NAMALWA (cell line): Measurements from ENCODE around the gene AREL1.
A peak's percentile ranks its signal among the peaks of the same experiment; 100 is the strongest.

Experiments
- DNase-seq: peaks from one replicate; pipeline ENCODE4 v3.0.0-alpha.2; 2015; ENCODE audit warnings: low spot score

AREL1 gene

DNA sequence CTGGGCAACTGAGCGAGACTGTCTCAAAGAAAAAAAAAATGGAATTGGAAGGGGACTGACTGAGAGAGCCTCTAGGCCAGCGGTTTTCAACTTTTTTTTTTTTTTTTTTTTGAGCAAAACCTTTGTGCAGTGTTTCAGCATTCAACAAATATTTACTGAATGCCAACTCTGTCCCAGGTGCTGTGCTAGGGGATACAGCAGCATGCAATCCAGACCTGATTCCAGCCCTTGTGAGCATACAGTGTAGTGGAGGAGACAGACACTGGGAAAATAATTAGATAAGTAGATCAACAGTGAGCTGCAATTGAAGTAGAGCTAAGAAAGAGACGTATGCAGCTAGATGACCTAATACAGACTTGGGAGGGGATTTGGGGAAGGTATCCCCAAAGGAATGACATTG, 77.0 kb downstream of the AREL1 start:
- DNase-seq = no peak

DNA sequence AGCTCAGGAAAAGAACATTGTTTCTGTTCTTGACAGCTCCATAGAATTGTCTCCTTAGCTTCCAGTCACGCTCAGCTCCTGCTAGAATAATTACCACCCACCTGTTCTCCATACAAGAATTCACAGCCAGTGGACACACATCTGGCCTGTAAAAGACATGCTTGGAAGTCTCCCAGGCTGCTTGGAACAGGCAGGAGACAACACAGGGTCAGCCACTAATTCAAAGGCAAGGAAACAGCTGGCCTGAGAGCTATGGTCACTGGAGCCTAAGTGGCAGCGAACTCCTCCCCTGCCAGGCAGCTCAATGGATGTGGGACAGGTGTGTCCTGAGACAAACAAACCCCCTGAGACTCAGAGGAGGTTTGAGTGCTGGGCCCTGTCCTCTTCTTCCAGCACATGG, 77.9 kb downstream of the AREL1 start:
- no peak for DNase-seq

DNA sequence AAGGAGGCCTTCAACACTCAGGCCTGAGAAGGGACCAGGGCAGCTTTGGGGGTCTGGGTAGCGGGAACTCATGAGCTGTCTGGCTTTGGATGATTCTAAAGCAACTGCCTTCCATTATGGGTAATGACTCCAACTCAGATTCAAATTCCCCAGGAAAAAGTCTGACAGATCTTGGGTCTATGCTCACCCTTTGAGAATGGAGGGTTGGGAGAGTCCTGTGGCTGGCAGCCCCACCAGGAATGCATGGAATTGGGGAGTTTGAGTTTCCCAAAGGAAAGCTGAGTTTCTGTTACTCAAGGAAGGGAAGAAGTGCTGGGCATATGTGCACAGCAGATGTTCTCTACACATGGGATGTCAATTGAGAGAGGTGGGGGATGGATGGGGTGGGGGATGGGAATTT, 78.4 kb downstream of the AREL1 start:
- no peak for DNase-seq

DNA sequence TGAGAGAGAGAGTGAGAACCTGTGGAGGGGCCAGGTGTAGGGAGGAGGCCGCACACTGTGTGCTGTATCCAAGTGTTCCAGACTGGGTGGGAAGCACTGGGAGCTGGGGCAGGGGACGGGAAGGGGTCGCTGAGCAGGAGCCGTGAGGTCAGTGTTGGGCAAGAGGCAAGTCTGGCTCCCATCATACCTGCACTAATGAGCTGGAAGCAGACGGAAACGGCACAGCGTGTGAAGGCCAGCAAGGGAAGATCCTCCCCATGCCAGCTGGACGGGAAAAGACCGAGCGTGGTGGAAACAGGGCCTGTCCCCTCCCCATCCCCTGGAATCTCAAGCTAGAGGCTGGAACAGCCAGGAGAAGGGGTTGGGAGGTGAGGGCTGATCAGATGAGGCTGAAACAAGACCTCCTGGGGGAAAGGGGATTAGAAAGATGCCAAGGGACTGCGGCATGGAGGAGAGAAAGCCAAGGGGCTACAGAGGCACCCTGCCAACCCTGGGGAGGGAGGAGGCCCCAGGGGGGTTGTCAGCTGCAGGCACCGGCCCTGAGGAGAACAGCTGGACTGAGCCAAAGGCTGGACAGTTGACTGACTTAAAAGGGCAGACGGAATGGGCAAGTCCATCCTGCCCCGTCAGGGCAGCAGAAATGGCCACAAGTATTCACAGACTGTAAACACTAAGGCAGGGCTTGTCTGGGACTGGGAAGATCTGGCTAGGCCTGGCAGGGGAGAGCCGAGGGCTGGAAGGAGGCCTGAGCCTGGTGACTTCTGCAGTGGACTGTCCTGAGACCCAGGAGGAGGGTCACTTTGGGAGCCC, 81.8 kb downstream of the AREL1 start:
- no peak for DNase-seq

DNA sequence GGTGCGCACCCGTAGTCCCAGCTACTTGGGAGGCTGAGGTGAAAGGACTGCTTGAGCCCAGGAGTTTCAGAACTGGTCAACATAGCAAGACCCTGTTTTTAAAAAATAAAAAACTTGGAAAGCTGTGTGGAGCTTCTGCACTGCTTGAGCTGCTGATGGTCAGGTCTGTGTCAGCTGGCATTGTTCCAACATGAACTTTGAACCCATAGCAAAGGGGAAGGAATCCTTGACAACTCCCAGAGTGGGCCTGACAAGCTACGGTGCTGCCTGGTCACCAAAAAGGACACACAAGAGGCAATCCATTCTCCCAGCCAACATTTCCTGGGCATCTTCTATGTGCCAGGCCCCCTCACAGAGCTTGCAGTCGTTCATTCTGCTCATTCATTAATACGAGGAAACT, 84.5 kb downstream of the AREL1 start:
- DNase-seq = no peak

DNA sequence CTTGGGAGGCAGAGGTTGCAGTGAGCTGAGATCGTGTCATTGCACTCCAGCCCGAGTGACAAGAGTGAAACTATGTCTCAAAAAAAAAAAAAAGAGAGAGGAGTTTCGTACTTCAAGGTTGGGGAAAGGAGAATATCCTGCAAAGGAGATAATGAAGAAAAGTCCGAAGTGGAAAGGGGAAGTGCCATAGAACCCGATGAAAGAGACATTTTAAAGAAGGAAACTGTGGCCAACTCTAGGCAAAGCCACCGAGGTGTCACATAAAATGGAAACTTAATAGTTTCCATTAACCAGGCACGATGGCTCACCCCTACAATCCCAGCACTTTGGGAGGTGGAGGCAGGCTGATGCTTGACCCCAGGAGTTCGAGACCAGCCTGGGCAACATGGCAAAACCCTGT, 85.8 kb downstream of the AREL1 start:
- DNase-seq = no peak

DNA sequence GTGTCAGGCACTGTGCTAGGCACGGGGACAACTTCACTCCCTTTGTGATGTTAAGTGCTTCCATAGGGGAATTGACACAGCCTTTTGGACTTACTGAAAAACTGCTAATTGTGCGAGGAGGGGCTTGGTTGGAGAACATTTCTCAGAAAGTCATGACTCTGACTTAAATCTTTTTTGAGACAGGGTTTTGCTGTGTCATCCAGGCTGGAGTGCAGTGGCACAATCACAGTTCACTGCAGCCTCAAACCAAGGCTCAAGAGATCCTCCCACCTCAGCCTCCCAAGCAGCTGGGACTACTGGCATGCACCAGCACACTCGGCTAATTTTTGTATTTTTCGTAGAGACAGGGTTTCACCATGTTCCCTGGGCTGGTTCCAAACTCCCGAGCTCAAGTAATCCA, 90.6 kb downstream of the AREL1 start:
- DNase-seq = no peak

DNA sequence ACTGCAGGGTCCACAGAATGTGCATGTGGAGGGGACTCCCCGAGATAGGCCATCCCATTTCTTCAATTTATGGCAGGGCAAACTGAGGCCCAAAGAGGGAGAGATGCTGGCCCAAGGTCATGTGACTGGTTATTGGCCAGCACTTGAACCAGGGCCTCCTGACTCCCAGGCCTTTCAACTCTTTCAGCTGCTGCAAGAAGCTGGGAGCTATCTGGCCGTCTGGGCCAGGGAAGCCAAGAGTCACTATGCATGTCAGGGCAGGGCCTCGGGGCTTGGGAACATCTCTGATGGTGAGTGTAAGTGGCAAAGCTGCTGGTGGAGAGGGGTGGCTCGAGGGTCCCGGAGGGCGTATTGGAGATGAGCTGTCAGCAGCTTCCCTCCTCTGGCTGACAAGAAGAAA, 91.3 kb downstream of the AREL1 start:
- no peak for DNase-seq

DNA sequence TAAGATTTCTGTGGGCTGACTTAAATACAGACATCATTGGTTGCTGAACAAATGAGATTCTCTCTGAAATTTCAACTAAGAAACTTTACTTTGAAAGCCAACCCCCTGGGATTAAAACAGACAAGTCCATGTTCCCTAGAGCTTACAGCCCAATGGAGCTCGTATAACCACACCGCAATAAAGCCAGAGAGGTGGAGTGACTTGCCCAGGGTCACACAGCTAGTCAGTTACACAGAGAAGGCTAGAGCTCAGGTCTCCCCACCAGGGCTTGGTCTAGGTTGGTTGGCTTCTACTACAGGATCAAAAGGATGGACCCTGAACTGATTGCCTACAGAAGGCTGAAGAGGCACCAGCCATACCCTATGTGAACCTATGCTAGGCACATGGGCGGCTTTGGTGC, 92.0 kb downstream of the AREL1 start:
- no peak for DNase-seq

DNA sequence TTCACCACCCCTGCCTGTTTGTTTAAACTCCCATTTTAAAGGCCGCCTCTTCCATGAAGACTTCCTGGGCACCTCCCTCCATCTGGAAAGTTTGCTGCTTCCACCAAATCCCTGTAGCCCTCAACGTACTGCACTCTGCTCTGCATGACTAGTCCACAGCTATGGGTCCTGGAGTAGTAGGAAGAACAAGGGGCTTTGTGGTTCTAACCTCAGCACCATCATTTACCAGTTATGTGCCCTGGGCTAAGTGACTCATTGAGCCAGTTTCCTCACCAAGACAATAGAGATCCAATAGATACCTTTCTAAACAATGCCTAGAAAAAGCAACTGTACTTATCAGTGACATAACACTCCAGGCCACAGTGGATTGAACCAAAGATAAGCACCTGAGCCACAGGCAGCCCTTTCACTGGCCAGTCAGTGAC, 92.4 kb downstream of the AREL1 start:
- DNase-seq = no peak

DNA sequence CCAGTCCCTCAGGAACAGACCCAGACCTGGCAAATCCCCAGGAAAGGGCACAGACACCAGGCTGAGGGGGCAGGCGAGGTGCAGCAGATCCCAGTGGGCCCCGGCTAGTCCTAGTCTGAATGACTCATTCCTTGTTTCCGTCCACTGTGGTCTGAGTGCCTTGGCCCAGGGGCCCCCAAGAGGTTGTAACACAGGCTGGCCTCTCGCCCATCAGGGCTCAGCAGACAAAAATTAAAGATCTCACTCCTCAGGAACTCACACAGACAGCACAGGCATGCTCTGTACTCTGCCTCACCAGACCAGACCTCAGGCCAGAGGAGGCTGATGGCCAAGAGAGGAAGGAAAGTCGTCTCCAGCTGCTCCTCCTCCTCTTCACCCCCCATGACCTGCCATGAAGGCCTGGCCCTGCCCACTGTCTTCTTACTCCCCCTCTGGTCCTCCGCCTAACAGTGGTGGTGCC, 93.2 kb downstream of the AREL1 start:
- no peak for DNase-seq

DNA sequence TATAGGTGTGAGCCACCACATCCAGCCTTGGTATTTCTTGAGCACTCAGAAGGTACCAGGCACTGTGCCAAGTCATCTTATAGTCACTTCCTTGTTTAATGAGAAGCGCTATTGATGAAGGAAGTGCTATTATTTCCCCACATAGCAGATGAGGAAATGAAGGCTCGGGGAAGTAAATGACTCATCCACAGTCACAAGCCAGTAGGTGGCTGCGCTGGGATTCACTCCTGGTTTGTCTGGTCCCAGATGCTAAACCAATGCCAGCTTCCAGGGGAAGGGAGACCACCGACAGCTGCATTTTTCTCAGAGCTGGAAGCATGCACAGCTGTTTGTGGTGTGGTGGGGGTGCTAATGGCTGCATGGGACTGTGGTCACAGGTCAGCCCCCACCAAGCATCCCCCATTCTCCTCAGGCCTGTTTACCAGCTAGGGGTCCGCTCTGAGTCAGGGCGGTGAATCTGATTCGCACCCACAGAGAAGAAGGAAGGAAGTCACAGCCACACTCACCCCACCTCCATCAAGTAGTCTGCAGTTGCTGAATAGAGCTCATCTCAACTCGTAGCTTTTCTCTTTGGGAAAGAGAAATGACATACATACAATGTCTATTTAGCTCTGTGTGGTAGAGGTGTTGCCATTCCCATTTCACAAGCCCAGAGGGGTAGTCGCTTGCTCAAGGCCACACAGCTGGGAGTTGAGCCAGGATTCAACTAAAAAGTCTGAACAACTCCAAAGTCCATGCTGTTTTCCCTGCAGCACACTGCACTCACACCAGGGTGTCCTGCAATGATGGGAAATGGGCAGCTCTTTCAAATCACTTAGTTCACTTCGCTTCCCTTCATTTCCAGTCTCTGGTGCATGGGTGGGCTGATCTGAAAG, 94.6 kb downstream of the AREL1 start:
- peak; percentile 54 for DNase-seq

DNA sequence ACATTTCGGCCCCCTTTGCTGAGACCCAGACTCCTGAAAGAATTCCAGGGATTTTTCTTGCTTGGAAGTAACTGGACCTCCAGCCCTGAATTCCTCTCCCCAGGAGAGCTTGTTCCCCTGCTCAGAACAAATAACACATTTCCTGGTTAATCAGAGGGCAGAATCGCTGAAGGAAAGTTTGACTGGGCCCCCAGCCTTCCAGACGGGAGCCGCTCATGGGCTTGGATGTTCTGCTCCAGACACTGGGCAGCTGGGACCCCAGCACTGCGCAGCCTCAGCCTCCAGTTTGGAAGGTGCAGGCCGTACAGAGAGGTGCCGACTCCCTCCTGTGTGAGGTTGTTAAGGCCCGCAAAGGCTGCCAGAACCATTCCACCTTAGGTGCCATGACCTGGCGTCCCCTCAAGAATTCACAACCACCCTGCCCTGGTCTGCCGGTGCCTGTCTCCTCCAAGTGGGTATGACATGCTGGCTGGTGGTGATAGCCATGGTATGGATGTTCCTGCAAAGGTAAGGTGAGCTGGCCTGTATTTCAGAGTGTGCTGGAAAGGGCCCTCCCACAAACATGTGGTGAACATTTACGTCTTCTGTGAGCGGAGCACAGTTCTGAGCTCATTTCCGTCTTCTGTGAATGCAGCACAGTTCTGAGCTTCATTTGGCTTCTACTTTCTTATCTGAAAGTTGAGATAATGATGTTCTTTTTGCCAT, 95.7 kb downstream of the AREL1 start:
- no peak for DNase-seq

DNA sequence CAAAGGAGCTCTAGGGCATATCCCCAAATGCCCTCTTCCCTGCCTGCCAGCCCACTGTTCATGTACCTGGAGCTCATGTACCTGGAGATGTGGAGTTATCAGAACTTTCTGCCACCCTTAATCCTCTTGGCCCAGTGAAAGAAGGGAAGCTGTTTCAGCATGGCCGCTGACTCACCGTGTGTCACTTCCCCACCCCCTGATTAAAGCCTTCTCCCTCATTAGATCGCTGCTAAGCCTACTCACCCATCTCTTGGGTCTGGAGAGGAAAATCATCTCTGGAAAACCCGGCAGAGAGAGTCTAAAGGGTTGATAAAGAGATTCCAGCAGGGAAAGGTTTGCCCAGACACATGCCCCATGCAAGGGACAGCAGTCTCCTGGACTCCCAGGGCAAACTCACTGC, 96.4 kb downstream of the AREL1 start:
- no peak for DNase-seq

DNA sequence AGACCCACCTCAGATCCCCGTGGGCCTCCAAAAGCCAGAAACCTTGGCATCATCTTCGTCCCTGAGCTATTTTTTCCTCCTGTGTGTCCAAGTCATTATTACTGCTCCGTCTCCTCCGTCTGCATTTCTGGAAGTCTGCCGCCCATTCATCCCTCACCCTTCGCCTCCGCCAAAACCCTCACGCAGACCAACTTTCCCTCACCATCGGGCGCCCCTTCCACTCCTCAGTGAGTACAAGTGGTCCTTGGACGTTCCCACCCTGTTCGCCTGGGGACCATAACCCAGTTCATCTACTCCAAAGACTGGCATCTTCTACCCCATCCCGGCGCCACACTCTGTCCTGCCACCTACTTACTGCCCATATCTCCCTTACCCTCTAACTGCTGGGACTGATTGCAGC, 97.1 kb downstream of the AREL1 start:
- DNase-seq = no peak

DNA sequence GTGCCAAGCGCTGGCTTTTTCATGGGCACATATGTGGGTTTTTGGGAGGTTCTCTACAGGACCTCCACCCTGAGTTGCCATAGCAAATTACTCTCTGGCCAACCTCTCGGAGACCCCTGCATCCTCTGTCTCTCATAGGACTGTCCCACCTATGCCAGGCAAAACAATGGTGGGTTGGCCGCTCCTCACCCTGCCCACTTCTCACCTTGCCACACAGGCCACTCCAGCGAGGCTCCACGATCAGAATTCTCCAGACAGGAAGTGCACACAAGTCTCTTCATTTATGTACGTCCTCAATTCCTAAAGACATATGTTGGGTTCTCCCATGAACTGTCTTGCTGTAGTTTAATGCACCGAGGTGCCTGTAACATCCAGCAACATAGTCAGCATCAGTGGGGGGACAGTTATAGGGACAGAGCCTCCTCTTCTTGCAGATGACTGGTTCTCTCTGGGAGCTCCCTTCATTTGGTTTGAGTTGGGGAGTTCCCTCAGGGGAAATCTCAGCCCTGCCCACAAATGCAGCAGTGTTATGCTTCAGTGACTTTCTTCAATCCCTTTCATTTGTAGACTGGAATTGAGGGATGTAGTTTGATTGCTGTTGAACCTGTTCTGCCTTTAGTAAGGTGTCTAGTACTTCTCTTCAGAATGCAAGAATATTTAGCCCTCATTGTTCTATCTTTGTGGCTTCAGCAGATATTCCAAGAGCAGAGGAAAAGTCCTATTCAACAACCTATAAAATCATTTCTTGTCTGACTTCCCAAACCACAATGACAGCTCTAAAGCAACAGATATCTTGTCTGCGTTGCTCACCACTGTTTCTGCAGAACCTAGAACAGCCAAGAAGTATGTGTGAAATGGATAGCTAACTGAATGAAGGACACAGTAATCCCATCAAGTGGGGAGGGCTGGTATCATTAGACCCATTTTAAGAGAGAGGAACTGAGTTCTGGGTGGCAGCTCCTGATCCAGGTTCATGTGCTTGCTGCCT, 98.1 kb downstream of the AREL1 start:
- DNase-seq = peak; percentile 13

DNA sequence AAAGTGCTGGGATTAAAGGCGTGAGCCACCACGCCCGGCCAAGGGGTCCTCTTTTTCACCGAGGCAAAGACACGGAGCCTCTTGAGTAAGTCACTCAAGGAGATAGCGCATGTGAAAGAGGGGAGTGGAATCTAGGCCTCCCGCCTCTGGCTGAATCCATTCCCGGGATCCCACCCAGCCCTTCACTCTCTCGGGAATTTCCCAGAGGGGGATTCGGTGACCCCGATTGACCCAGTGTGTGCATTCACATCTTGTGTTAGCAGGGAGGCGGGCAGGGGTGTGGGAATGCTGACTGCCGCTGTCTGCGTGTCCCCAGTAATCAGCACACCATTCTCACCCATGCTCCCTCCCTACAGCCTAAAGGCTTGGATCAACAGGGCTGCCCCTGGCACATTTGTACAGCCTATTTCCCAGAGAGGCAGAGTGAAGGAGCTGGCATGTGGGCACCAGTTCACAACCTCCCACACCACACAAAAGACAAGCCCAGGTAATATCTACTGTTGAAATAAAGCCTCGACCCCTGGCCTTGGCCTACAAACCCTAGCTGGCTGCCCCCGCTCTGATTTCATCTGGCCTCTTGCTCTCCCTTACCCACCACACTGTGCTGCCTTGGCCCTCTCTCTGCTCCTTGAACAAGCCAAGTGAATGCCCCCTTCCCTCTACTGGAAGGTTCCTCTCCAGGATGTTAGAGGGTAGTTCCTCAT, 99.5 kb downstream of the AREL1 start:
- DNase-seq = no peak

DNA sequence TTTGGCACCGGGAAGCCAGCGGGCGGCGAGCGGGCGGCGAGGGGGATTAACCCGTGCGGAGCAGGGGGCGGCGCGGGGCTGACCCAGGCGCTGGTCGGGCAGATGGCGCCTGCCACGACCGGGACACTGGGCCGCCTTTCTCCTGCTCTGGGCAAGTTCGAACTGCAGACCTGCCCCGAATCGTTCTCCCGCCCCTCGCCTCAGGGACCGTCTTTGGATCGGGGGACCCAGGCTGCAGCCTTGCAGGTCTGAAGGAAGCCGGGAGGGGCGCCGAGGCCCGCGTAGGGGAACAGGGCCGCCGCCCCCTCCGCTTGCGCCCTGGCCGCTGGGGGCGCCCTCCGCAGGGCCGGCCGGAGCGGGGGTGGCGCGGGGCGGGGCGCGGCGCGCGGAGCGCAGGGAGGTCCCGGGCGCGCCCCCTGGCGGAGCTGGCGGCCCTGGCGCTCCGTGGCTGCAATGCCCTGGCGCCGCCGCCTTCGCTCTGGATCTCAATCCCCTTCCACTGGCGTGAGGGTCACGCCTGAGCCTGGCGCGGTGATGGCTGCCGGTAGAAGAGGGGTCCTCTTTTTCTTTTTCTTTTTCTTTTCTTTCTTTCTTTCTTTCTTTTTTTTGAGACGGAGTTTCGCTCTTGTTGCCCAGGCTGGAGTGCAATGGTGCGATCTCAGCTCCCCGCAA, 100.4 kb downstream of the AREL1 start:
- peak; percentile 72 for DNase-seq

DNA sequence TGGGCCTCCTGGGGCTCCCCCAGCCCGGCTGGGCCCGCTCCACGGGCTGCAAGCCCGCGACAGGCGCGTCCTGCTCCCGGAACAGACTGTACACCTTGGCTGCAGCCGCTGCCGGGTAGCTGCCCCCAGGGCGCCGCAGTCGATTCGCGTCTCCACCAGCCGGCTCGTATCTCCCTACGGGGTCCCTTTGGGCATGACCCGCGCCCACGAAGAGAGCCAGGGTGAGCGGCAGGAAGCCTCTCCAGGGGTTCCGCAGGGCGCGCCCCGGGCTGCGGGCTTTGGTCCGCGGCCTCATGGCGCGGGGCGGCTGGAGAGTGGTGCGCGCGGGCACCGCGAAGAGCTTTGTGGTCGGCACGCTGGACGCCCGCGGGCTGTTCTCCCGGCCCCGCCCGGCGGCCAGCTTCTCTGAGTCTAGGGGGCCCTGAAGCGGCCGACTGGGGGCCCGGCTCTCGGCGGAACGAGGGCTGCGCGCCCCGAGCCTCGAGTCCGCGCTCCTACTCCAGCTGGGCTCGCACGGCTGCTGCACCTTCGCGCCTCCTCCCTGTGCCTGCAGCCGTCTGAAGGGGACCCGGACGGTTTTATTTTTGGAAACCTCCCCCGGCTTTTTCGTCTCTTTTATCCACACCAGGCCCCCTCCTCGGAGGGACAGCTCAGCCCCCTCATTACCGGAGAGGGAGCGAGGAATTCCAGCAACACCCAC, 101.1 kb downstream of the AREL1 start, which contains the start of gene LTBP2:
TSS of gene LTBP2 (minus strand) at position 588 of the 700 bp plus-strand sequence. CDS start at position 295, 293 bp downstream.
- DNase-seq = no peak
